Measurements from ENCODE around the gene WASF2. TPM values are rescaled to one million over a fixed set of nuclear protein-coding genes. Genes with fewer than 3 reads are reported as not detected.

The WASF2 gene
- total and polyA plus RNA-seq, 2 of the 13 experiments (the other 11 are each of a cell fraction or from before 2014, with no cell fraction given), result 10.4 to 27.7 TPM

GRCh38 chr1:27435566-27436203, 54.3 kb downstream of the WASF2 start:
- BruUV-seq (replicated peaks), result no TSS peak
- DNase-seq (ENCODE audit: low spot score), result no peak
- H3K4me2 ChIP-seq (ENCODE audit: low read depth, low read length), result no peak overlapping the region
- H3K27me3 ChIP-seq (ENCODE audit: control insufficient read depth in 1 of 2, insufficient read depth in 2 of 2, low read length in 2 of 2), result no peaks in the 10 kb centered on the region
- FAIRE-seq, result no peak
- H2AFZ ChIP-seq (ENCODE audit: low read length), result no peak overlapping the region
- H3K36me3 ChIP-seq (replicated peaks in 1 of 2; ENCODE audit: control insufficient read depth in 1 of 2, insufficient read depth in 2 of 2, low read length in 2 of 2), result no peaks in the 10 kb centered on the region; a peak in 2 of 5 replicates
- H3K9ac ChIP-seq (ENCODE audit: insufficient read depth, low read depth, low read length), result no peak overlapping the region
- peaks cover 2% of the 10 kb centered on the region for H4K20me1 ChIP-seq (ENCODE audit: insufficient read depth, low read length)
- no peak overlapping the region for H3K4me3 ChIP-seq (replicated peaks in 1 of 3; ENCODE audit: insufficient read depth in 1 of 3, low read depth in 2 of 3, low read length in 3 of 3)
- TF ChIP-seq SMAD1 (CRISPR knock-in tag; IDR thresholded peaks at IDR 0.05; ENCODE audit: borderline replicate concordance, low read depth), result no peak
- TF ChIP-seq HNRNPK (IDR thresholded peaks at IDR 0.05; ENCODE audit: low read depth, low read length, poor library complexity, severe bottlenecking), result peak; percentile 41
- no peak for TF ChIP-seq NFYC (CRISPR knock-in tag; IDR thresholded peaks at IDR 0.05)
- no peak for TF ChIP-seq ZFP82 (CRISPR knock-in tag; IDR thresholded peaks at IDR 0.05; ENCODE audit: borderline replicate concordance)
- no peak for TF ChIP-seq ZNF790 (CRISPR knock-in tag; IDR thresholded peaks at IDR 0.05; ENCODE audit: borderline replicate concordance)
- TF ChIP-seq ZKSCAN8 (CRISPR knock-in tag; IDR thresholded peaks at IDR 0.05; ENCODE audit: borderline replicate concordance), result no peak
- TF ChIP-seq HMGA1 (CRISPR knock-in tag; conservative IDR thresholded peaks at IDR 0.05), result no peak
- TF ChIP-seq FOXP1 (IDR thresholded peaks at IDR 0.05), result no peak
- TF ChIP-seq FOXP1 (CRISPR knock-in tag; IDR thresholded peaks at IDR 0.05), result no peak
- peaks cover 39% of the 10 kb centered on the region for H3K4me1 ChIP-seq (ENCODE audit: insufficient read depth, low read length)
- no peak overlapping the region for H3K27ac ChIP-seq (ENCODE audit: extremely low read length, insufficient read depth, low read length)
- in situ Hi-C loops (cut with HindIII; ENCODE audit: extremely low pct_ligation_motif_present, low pct_unique_long_range_greater_than_20kb) (no loop called here), intact Hi-C loops (cut with micrococcal nuclease; ENCODE audit: unreplicated experiment) (no loop called here)
- no peak for ATAC-seq
- no peaks in the 10 kb centered on the region for H3K9me3 ChIP-seq (ENCODE audit: low read length)
- H3K79me2 ChIP-seq (ENCODE audit: insufficient read depth, low read length), result peaks cover 65% of the 10 kb centered on the region
- CTCF ChIA-PET (ENCODE audit: low intra/inter-chr PET ratio, low total read pairs), result no interaction called here
- 100% methylated on average over 2 of the region's 2 CpGs for WGBS (ENCODE audit: low lambda C conversion rate)
- POLR2A ChIA-PET, result no interaction called here

- no peak for ATAC-seq
- Histone ChIP-seq H2AFZ (ENCODE audit: low read length) (no peak overlapping the region), H3K36me3 (replicated peaks in 1 of 2; ENCODE audit: control insufficient read depth in 1 of 2, insufficient read depth in 2 of 2, low read length in 2 of 2) (peaks cover 0 to under 1% of the 10 kb centered on the region in 2 experiments; a peak in 2 of 5 replicates), H3K27ac (ENCODE audit: extremely low read length, insufficient read depth, low read length) (no peak overlapping the region), H3K4me3 (replicated peaks in 1 of 3; ENCODE audit: insufficient read depth in 1 of 3, low read depth in 2 of 3, low read length in 3 of 3) (no peak overlapping the region), H3K79me2 (ENCODE audit: insufficient read depth, low read length) (peaks cover 61% of the 10 kb centered on the region), H3K27me3 (ENCODE audit: control insufficient read depth in 1 of 2, insufficient read depth in 2 of 2, low read length in 2 of 2) (no peaks in the 10 kb centered on the region), H3K9me3 (ENCODE audit: low read length) (no peaks in the 10 kb centered on the region), H3K4me2 (ENCODE audit: low read depth, low read length) (no peak overlapping the region), H3K4me1 (ENCODE audit: insufficient read depth, low read length) (peaks cover 50% of the 10 kb centered on the region), H3K9ac (ENCODE audit: insufficient read depth, low read depth, low read length) (no peak overlapping the region), H4K20me1 (ENCODE audit: insufficient read depth, low read length) (no peaks in the 10 kb centered on the region; the same call in none of the 2 replicates)
- in situ Hi-C loops (cut with HindIII; ENCODE audit: extremely low pct_ligation_motif_present, low pct_unique_long_range_greater_than_20kb) (no loop called here), intact Hi-C loops (cut with micrococcal nuclease; ENCODE audit: unreplicated experiment) (no loop called here)
- no peak for DNase-seq (ENCODE audit: low spot score)
- WGBS (ENCODE audit: low lambda C conversion rate), result 99% methylated on average over 3 of the region's 3 CpGs
- CTCF ChIA-PET (ENCODE audit: low intra/inter-chr PET ratio, low total read pairs), result no interaction called here
- POLR2A ChIA-PET, result no interaction called here
- BruUV-seq (replicated peaks), result no TSS peak
- FAIRE-seq, result no peak
- TF ChIP-seq ZSCAN30 (CRISPR knock-in tag; IDR thresholded peaks at IDR 0.05) (no peak), REL (CRISPR knock-in tag; conservative IDR thresholded peaks at IDR 0.05) (no peak), RAD51 (IDR thresholded peaks at IDR 0.05; ENCODE audit: borderline replicate concordance) (no peak), ZC3H4 (CRISPR knock-in tag; IDR thresholded peaks at IDR 0.05; ENCODE audit: borderline replicate concordance) (no peak), FOXK1 (CRISPR knock-in tag; IDR thresholded peaks at IDR 0.05; ENCODE audit: borderline replicate concordance, low read depth) (no peak), NBN (conservative IDR thresholded peaks at IDR 0.05) (no peak), ZNF768 (CRISPR knock-in tag; IDR thresholded peaks at IDR 0.05) (no peak), PLSCR1 (CRISPR knock-in tag; IDR thresholded peaks at IDR 0.05; ENCODE audit: borderline replicate concordance) (no peak), ZNF333 (CRISPR knock-in tag; IDR thresholded peaks at IDR 0.05; ENCODE audit: borderline replicate concordance) (no peak), ELF4 (CRISPR knock-in tag; IDR thresholded peaks at IDR 0.05; ENCODE audit: borderline replicate concordance) (no peak), PAWR (CRISPR knock-in tag; IDR thresholded peaks at IDR 0.05; ENCODE audit: borderline replicate concordance) (no peak), ZNF225 (CRISPR knock-in tag; IDR thresholded peaks at IDR 0.05) (no peak)
Measured at GRCh38 chr1:27433706-27434105, 56.3 kb downstream of the WASF2 start.
